Right ventricle myocardium superior (tissue), 1 donor: Measurements from ENCODE around the gene GRHL1. TPM values are rescaled to one million over a fixed set of nuclear protein-coding genes. Genes with fewer than 3 reads are reported as not detected.
A peak's percentile ranks its signal among the peaks of the same experiment; 100 is the strongest.
"Not testable (repeated sequence)": the region's sequence is repeated elsewhere in the genome, so short reads cannot be mapped to it uniquely, and the experiment has no call there.

ENCODE experiments used
- ATAC-seq: fragments of 200-7000 bp; cut with Tn5 transposase; one replicate; pipeline ENCODE4 v1.9.1; 2020; ENCODE audit warnings: mild to moderate bottlenecking; ENCODE audit not compliant: poor library complexity
- DNase-seq: peaks from one replicate; pipeline ENCODE4 v3.0.0-alpha.2; 2020
- intact Hi-C: fragments of 100-400 bp; cut with DNase I; formaldehyde crosslinking; loops from one replicate; pipeline ENCODE4 v1.11.2; 2022
- long read RNA-seq: library from polyadenylated mRNA; unstranded; transcript quantifications from one replicate; pipeline ENCODE4 v2.0.0, GENCODE V29; 2021
- total RNA-seq: library from RNA; stranded (reverse); fragmentation: NEBNext Ultra II Directional; extraction: Animal tissue kit (Norgen Biotek cat#: 25700); gene quantifications from one replicate; pipeline ENCODE4 v1.2.1, GENCODE V29; 2021
- donor health status: DM: no; HTN: yes; CAD: no; lungs with severe emphysema.

GRHL1 gene, protein sequence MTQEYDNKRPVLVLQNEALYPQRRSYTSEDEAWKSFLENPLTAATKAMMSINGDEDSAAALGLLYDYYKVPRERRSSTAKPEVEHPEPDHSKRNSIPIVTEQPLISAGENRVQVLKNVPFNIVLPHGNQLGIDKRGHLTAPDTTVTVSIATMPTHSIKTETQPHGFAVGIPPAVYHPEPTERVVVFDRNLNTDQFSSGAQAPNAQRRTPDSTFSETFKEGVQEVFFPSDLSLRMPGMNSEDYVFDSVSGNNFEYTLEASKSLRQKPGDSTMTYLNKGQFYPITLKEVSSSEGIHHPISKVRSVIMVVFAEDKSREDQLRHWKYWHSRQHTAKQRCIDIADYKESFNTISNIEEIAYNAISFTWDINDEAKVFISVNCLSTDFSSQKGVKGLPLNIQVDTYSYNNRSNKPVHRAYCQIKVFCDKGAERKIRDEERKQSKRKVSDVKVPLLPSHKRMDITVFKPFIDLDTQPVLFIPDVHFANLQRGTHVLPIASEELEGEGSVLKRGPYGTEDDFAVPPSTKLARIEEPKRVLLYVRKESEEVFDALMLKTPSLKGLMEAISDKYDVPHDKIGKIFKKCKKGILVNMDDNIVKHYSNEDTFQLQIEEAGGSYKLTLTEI
- 1.0 TPM for total RNA-seq
- long read RNA-seq, partial matches to known transcripts, result 0 of 4 reads
- long read RNA-seq, other reads (novel, unspliced or antisense), result 1 of 4 reads

- ATAC-seq (peak; percentile 99), DNase-seq (peak; percentile 96)
- intact Hi-C loops, result no loop called here
Measured at GRCh38 chr2:9951522-9952285, at the start of gene GRHL1. GRHL1 (plus strand) TSS chr2:9951693; CDS start chr2:9951834, 141 bp downstream.

- DNase-seq, result no peak
- ATAC-seq, result no peak
- intact Hi-C loops, result no loop called here
Measured at GRCh38 chr2:9905413-9905812, 46.1 kb upstream of the GRHL1 start.

DNA sequence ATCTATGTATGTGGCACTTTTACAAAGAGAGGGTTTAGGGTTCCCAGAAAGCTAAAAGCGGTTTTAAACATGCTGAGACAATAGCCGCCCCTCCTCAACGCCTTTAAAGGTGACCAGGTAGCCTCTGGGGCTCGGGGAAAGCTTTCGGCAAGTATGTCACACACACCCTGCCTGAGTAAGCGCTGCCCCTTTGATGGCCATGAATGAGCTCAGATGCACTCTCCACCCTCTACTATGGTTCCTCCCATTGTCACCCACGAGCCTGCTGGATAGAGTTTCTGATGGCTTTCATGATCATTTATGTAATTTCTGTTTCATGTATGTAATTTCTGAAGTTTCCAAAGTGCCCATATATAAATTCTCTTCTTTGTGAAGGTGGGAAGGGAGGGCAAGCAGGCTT lies 44.1 kb upstream of the GRHL1 start:
- no peak for DNase-seq
- no peak for ATAC-seq
- intact Hi-C loops, result no loop called here

DNA sequence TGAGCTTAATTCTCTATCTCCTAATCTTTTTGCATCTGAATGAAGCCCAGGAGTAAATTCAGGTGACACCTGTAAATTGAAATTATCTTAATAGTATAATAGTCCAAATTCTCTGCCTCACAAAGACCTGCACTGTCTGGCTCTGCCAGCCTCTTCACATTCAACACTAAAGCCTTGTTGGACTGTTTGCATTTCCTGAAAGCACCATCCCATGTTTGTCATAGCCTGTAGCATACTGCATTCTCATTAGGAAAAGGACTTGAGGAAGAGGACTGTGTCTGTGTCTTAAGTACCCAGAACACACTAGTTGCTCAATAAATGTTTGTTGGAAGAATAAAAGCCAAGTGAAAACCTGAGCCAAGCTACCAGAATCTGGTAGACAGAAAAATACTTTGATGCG lies 42.9 kb upstream of the GRHL1 start:
- intact Hi-C loops, result no loop called here
- DNase-seq (no peak), ATAC-seq (no peak)

- intact Hi-C loops, result no loop called here
- ATAC-seq (no peak), DNase-seq (no peak)
Measured at GRCh38 chr2:9909106-9909505, 42.4 kb upstream of the GRHL1 start.

GRCh38 chr2:9910699-9911098 lies 40.8 kb upstream of the GRHL1 start:
- intact Hi-C loops, result no loop called here
- ATAC-seq (no peak), DNase-seq (no peak)

DNA sequence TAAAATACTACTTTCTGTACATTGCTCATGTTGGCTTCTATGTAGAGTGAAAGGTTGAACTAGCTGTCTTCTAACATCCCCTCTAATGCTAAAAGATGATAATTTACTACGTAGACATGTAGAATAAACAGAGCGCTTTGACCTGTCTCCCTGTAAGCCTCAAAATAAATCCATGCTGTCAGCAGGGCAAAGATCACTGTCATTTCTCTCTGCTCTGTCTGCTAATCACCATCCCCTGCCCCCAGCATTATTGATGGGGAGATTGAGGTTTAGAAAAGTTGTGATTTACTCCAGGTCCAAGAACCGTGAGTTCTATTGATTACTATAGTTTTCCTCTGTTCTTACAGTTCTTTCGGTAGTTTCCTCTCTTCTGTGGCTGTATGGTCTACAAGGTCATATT lies 39.0 kb upstream of the GRHL1 start:
- DNase-seq (no peak), ATAC-seq (no peak)
- intact Hi-C loops, result no loop called here

- ATAC-seq (no peak), DNase-seq (no peak)
- intact Hi-C loops, result no loop called here
Measured at GRCh38 chr2:9914384-9915065, 37.0 kb upstream of the GRHL1 start.

DNA sequence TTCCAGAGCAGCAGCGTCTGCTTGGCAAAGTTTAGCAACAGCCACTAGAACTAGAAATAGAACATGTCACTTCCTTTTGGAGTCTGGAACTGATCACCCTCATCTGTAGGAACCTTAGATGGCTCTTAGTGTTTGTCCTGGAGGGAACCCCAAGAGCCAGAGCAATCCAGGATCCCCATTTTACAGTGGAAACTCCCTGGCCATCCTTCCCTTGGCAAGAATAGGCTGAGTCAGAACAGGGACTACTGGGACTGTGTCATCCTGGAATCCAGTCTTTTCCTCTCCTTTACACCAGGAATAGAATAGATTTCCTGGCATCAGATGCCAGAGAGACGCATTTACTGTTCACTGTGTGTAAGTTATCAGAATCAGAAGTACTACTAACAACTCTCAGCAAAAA lies 33.2 kb upstream of the GRHL1 start:
- ATAC-seq (peak; percentile 83), DNase-seq (no peak)
- intact Hi-C loops, result no loop called here

- intact Hi-C loops, result no loop called here
- no peak for ATAC-seq
- DNase-seq, result no peak
Measured at GRCh38 chr2:9919512-9919911, 32.0 kb upstream of the GRHL1 start.

DNA sequence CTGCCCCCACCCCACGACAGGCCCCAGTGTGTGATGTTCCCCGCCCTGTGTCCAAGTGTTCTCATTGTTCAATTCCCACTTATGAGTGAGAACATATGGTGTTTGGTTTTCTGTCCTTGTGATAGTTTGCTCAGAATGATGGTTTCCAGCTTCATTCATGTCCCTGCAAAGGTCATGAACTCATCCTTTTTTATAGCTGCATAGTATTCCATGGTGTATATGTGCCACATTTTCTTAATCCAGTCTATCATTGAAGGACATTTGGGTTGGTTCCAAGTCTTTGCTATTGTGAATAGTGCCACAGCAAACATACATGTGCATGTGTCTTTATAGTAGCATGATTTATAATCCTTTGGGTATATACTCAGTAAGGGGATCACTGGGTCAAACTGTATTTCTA lies 24.5 kb upstream of the GRHL1 start:
- intact Hi-C loops, DNase-seq, ATAC-seq: not testable (repeated sequence)

- intact Hi-C loops, result no loop called here
- ATAC-seq (no peak), DNase-seq (no peak)
Measured at GRCh38 chr2:9937258-9937657, 14.2 kb upstream of the GRHL1 start.

DNA sequence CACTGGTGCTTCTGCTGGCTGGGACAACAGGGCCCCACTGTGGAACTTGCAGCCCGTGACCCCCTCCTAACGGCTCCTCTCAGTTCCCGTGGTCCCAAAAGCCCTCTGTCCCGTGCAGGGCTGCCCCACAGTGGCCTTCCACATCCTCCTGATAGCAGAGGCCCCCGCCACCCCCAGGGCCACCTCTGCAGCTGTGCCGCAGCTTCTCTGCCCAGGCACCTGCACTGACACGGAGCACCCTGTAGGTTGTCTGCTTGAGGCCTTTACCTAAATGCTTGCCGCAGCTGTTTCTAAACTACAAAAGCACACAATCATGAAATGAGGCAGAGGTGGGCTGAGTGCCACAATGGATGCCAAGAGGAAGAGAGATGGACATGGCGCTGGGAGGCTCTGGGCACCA lies 13.5 kb upstream of the GRHL1 start:
- DNase-seq (no peak), ATAC-seq (no peak)
- intact Hi-C loops, result no loop called here

DNA sequence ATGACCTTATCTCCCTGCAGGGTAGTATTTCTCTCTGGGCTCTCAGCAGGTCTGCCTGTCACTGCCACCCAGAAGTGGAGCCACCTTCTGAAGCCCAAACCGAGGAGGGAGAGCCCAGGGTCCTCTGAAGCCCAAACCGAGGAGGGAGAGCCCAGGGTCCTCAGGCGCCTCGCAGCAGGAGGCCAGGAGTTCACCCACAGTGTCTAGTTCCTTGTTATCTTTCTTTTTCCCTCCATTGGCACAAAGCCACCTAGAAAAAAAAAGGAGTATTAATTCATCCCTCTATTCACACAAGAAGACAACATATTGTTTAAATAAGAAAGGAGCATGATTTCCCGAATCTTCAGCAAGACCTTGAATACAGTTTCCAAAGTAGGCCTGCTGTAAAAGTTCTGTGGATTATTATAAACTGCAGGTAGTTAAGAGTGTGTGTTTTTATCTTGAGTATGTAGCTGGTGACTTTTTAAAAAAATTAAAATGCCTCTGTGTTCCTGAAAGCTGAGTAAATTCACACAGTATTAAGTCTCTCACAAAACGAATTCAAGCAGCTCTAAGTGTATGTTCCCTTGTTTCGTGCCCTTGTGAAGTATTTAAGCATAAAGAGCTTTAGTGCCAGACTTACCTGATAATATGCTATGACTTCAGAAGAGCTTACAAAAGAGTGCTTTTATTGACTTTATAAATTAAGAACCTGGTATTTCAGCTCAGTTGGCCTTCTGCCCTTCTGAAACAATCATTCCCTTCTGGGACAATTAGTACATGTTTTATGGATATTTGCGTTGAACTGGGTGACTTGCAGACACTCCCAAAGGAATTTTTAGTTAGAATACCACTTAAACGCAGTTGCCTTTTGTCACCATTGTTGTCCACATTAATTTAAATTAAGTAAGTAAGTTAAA lies 11.7 kb upstream of the GRHL1 start:
- DNase-seq (no peak), ATAC-seq (no peak)
- intact Hi-C loops, result no loop called here

GRCh38 chr2:9941196-9941995 lies 10.1 kb upstream of the GRHL1 start:
- DNase-seq (no peak), ATAC-seq (no peak)
- intact Hi-C loops, result no loop called here

GRCh38 chr2:9941996-9942390 lies 9.5 kb upstream of the GRHL1 start:
- ATAC-seq (no peak), DNase-seq (no peak)
- intact Hi-C loops, result no loop called here

GRCh38 chr2:9944330-9944758 lies 7.1 kb upstream of the GRHL1 start:
- intact Hi-C loops, result no loop called here
- ATAC-seq, result no peak
- no peak for DNase-seq
